DND-41 (cell line): ENCODE measurements around the gene RCAN1.

Source experiments
- ATAC-seq: fragments of 200-7000 bp; cut with Tn5 transposase; 3 replicates; pipeline ENCODE4 v1.9.1; 2021; ENCODE audit warnings: low read depth; ENCODE audit not compliant: insufficient read depth
- DNase-seq: peaks from one replicate; pipeline ENCODE4 v3.0.0-alpha.2; 2020
- H2AFZ ChIP-seq: 2 replicates; pipeline ENCODE4 v1.6.0; 2012; ENCODE audit warnings: low read depth, low read length
- H3K27ac ChIP-seq: 2 replicates; pipeline ENCODE4 v1.5.1; 2012; ENCODE audit warnings: low read length, inconsistent platforms
- H3K27me3 ChIP-seq: fragments of 200-600 bp; sonication (generic); 2 replicates; pipeline ENCODE4 v1.6.0; 2012; ENCODE audit warnings: low read length, mild to moderate bottlenecking, inconsistent platforms; ENCODE audit not compliant: insufficient read depth, poor library complexity
- H3K36me3 ChIP-seq: 2 replicates; pipeline ENCODE4 v1.5.1; 2012; ENCODE audit warnings: low read length, inconsistent platforms; ENCODE audit not compliant: insufficient read depth
- H3K4me1 ChIP-seq: 2 replicates; pipeline ENCODE4 v1.5.1; 2012; ENCODE audit warnings: mild to moderate bottlenecking, low read length; ENCODE audit not compliant: insufficient read depth
- H3K4me2 ChIP-seq: 2 replicates; pipeline ENCODE4 v1.6.0; 2012; ENCODE audit warnings: mild to moderate bottlenecking, moderate library complexity, low read length, inconsistent platforms; ENCODE audit not compliant: insufficient read depth
- H3K4me3 ChIP-seq, 2 experiments: fragments of 200-600 bp in 1 of 2; shearing (Covaris generic) in 1 of 2; 2 replicates each; pipeline ENCODE4 v1.5.1; 2012 to 2016; ENCODE audit warnings: inconsistent platforms in 2 of 2, low read length in 2 of 2, mild to moderate bottlenecking in 2 of 2, low read depth in 1 of 2, moderate library complexity in 1 of 2
- H3K79me2 ChIP-seq: 2 replicates; pipeline ENCODE4 v1.6.0; 2012; ENCODE audit warnings: low read length, inconsistent platforms; ENCODE audit not compliant: insufficient read depth
- H3K9ac ChIP-seq: 2 replicates; pipeline ENCODE4 v1.6.0; 2012; ENCODE audit warnings: low read depth, mild to moderate bottlenecking, inconsistent platforms, low read length, moderate library complexity
- H3K9me3 ChIP-seq: 2 replicates; pipeline ENCODE4 v1.5.1; 2012; ENCODE audit warnings: low read length, moderate library complexity, mild to moderate bottlenecking, inconsistent platforms; ENCODE audit not compliant: insufficient read depth, severe bottlenecking
- H4K20me1 ChIP-seq: 2 replicates; pipeline ENCODE4 v1.6.0; 2012; ENCODE audit warnings: low read length; ENCODE audit not compliant: insufficient read depth
- EZH2 ChIP-seq: IDR thresholded peaks from 3 replicates; pipeline ENCODE4 v1.6.1; 2012; ENCODE audit warnings: borderline replicate concordance, low read depth, mild to moderate bottlenecking, moderate library complexity, low read length, inconsistent platforms; ENCODE audit not compliant: severe bottlenecking
- TF ChIP-seq, protein P1 (sequence below): IDR thresholded peaks from 2 replicates; pipeline ENCODE4 v1.5.1; 2012; ENCODE audit warnings: borderline replicate concordance, low read length, moderate library complexity, mild to moderate bottlenecking; ENCODE audit not compliant: poor library complexity, severe bottlenecking; ENCODE audit errors: extremely low read depth

RCAN1 gene

DNA sequence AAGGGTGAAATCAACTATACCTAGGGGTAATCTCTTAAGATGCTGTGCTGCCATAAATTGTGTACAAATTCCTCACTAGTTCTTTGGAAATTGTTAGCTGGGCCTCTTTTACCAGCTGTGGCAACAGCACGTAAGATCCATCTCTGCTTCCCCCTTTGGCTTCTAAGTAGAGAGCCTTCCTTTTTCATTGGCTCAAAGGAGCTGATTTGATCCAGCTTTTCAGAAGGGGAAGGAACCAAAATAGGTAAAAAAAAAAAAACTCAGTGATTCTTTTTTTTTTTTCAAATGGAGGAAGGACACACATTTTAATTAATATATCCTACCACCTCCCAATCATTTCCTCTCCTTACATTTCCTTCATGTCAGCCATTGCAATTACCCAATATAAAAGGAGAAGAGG is 4.0 kb upstream of the RCAN1 start:
- Histone ChIP-seq H3K79me2 (peaks cover 10% of the 10 kb centered on the region), H4K20me1 (no peaks in the 10 kb centered on the region), H2AFZ (no peak overlapping the region), H3K4me2 (0 out of 2 replicates have a peak overlapping the region, but pooled peaks have one; percentile 8), H3K27ac (peak overlapping the region; percentile 91), H3K9ac (peak overlapping the region; percentile 48; the same call in 1 of the 2 replicates), H3K9me3 (no peaks in the 10 kb centered on the region), H3K4me3 (no peak overlapping the region), H3K27me3 (no peaks in the 10 kb centered on the region), H3K4me1 (peaks cover 64% of the 10 kb centered on the region), H3K36me3 (no peaks in the 10 kb centered on the region)
- ATAC-seq: no peak
- no peak for DNase-seq
- TF ChIP-seq, protein P1, sequence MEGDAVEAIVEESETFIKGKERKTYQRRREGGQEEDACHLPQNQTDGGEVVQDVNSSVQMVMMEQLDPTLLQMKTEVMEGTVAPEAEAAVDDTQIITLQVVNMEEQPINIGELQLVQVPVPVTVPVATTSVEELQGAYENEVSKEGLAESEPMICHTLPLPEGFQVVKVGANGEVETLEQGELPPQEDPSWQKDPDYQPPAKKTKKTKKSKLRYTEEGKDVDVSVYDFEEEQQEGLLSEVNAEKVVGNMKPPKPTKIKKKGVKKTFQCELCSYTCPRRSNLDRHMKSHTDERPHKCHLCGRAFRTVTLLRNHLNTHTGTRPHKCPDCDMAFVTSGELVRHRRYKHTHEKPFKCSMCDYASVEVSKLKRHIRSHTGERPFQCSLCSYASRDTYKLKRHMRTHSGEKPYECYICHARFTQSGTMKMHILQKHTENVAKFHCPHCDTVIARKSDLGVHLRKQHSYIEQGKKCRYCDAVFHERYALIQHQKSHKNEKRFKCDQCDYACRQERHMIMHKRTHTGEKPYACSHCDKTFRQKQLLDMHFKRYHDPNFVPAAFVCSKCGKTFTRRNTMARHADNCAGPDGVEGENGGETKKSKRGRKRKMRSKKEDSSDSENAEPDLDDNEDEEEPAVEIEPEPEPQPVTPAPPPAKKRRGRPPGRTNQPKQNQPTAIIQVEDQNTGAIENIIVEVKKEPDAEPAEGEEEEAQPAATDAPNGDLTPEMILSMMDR: no peak
- no peak for TF ChIP-seq EZH2

DNA sequence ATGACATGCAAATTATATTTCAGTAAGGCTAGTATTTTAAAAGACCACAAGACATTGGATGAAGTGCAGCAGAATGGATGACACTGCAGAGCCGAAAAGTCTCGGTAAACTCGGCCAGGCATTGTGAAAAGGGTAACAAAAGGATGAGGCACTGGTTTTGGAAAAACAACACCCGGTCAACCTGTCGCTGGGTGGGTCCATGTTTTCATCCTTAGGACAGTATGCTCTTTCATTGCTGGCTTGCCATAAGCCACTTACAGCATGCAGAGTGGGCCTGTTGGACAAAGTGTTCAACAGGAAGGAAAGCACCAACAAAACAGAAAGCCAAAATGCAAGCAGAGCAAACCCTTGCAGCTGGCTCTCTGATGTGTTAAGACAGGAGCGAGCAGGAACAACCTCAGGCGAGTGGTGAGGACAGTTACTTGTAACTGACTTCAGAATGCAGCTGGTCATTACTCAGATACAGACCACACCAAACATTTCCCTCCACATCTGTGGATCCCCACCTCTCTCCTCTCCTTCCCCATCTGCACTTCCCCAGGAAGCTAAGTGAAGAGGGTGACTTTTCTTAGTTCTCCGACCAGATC is 2.9 kb upstream of the RCAN1 start:
- H4K20me1 ChIP-seq: no peaks in the 10 kb centered on the region
- H3K9ac ChIP-seq: peak overlapping the region; percentile 48
- TF ChIP-seq, protein P1: no peak
- TF ChIP-seq EZH2: no peak
- peak overlapping the region; percentile 91 for H3K27ac ChIP-seq
- H3K4me1 ChIP-seq: peaks cover 75% of the 10 kb centered on the region
- H3K4me3 ChIP-seq: no peak overlapping the region
- peaks cover 21% of the 10 kb centered on the region for H3K79me2 ChIP-seq
- ATAC-seq (peak; percentile 56), DNase-seq (peak; percentile 81)
- no peaks in the 10 kb centered on the region for H3K9me3 ChIP-seq
- H3K4me2 ChIP-seq: peak overlapping the region; percentile 41
- peak overlapping the region; percentile 67 for H2AFZ ChIP-seq
- H3K27me3 ChIP-seq: no peaks in the 10 kb centered on the region
- no peaks in the 10 kb centered on the region for H3K36me3 ChIP-seq

DNA sequence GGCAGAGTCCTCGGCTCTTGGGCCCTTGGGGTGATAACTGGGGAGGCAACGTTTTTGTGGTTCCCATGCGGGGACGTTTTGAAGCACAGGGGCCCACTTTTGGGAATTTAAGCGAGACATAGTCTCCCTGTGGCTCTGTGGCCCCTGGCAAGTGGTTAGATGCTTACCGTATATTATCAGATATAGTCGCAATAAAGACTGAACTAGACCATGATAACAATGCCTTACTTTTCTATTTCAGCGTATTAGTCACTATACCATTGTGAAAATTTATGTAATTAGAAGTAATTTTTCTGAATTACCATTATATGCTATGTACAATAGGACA is 538 bp upstream of the RCAN1 start:
- H3K36me3 ChIP-seq: no peaks in the 10 kb centered on the region
- DNase-seq: no peak
- H2AFZ ChIP-seq: peak overlapping the region; percentile 75
- peaks cover 45% of the 10 kb centered on the region for H3K79me2 ChIP-seq
- no peaks in the 10 kb centered on the region for H3K27me3 ChIP-seq
- H3K27ac ChIP-seq: peak overlapping the region; percentile 75
- no peaks in the 10 kb centered on the region for H3K9me3 ChIP-seq
- peaks cover 82% of the 10 kb centered on the region for H3K4me1 ChIP-seq
- peak overlapping the region; percentile 88 for H3K4me2 ChIP-seq
- no peak for TF ChIP-seq EZH2
- TF ChIP-seq, protein P1: no peak
- H4K20me1 ChIP-seq: peaks cover 10% of the 10 kb centered on the region; the same call in 1 of the 2 replicates
- peak overlapping the region; percentile 27 to 70; a peak in 3 of 4 replicates for H3K4me3 ChIP-seq
- peak overlapping the region; percentile 72 for H3K9ac ChIP-seq
- peak; percentile 21 for ATAC-seq
